Right atrium auricular region (tissue), 2 donors: ENCODE results near the gene ARID5B. TPM values are rescaled to one million over a fixed set of nuclear protein-coding genes. Genes with fewer than 3 reads are reported as not detected.

Source experiments
- DNase-seq: peaks from one replicate; pipeline ENCODE4 v3.0.0-alpha.2; 2019; ENCODE audit warnings: low spot score
- H3K27ac ChIP-seq, 2 donors: fragments of 200-600 bp; sonication (generic); 1 replicate in 1 of 2; 2 replicates in 1 of 2; pipeline ENCODE4 v1.5.1; 2016 to 2019
- H3K27me3 ChIP-seq, 2 donors: fragments of 200-600 bp; sonication (generic); one replicate each; pipeline versions ENCODE4 v1.5.1 to v1.6.0; 2017 to 2019
- H3K36me3 ChIP-seq: fragments of 200-600 bp; sonication (generic); one replicate; pipeline ENCODE4 v1.5.1; 2016
- H3K4me1 ChIP-seq, 2 donors: fragments of 200-600 bp; sonication (generic); one replicate each; pipeline versions ENCODE4 v1.5.1 to v1.6.0; 2017 to 2019
- H3K4me3 ChIP-seq, 2 donors: fragments of 200-600 bp; sonication (generic); 1 replicate in 1 of 2; 2 replicates in 1 of 2; pipeline ENCODE4 v1.5.1; 2017 to 2019; ENCODE audit warnings: mild to moderate bottlenecking in 1 of 2, moderate library complexity in 1 of 2
- H3K9me3 ChIP-seq, 2 donors: fragments of 200-600 bp; sonication (generic); one replicate each; pipeline ENCODE4 v1.5.1; 2019
- total RNA-seq, 2 donors: library from RNA; depleted of rRNA; stranded (reverse); fragments of >200 nt; gene quantifications; one replicate each; pipeline ENCODE4 v1.1.0, GENCODE V29; 2016
- TF ChIP-seq, protein P1 (sequence below), 2 donors: fragments of 200-600 bp; sonication (generic); IDR thresholded peaks; one replicate each; pipeline ENCODE4 v1.5.1; 2019; ENCODE audit warnings: antibody characterized with exemption in 2 of 2

Gene ARID5B
- total RNA-seq, 2 donors from 2014 or later, result 37.9 to 53.4 TPM

- H3K36me3 ChIP-seq, result no peaks in the 10 kb centered on the region
- no peaks in the 10 kb centered on the region for H3K27me3 ChIP-seq
- no peak overlapping the region for H3K4me3 ChIP-seq
- H3K27ac ChIP-seq, result no peak overlapping the region
- no peak for DNase-seq
- H3K9me3 ChIP-seq, result no peaks in the 10 kb centered on the region
- TF ChIP-seq, protein P1, sequence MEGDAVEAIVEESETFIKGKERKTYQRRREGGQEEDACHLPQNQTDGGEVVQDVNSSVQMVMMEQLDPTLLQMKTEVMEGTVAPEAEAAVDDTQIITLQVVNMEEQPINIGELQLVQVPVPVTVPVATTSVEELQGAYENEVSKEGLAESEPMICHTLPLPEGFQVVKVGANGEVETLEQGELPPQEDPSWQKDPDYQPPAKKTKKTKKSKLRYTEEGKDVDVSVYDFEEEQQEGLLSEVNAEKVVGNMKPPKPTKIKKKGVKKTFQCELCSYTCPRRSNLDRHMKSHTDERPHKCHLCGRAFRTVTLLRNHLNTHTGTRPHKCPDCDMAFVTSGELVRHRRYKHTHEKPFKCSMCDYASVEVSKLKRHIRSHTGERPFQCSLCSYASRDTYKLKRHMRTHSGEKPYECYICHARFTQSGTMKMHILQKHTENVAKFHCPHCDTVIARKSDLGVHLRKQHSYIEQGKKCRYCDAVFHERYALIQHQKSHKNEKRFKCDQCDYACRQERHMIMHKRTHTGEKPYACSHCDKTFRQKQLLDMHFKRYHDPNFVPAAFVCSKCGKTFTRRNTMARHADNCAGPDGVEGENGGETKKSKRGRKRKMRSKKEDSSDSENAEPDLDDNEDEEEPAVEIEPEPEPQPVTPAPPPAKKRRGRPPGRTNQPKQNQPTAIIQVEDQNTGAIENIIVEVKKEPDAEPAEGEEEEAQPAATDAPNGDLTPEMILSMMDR (IDR thresholded peaks at IDR 0.05), result no peak
- peaks cover 0 to 10% of the 10 kb centered on the region in 2 donors for H3K4me1 ChIP-seq
Measured at GRCh38 chr10:61962971-61963370, 61.5 kb downstream of the ARID5B start.

- Histone ChIP-seq H3K4me1 (peaks cover 0 to 10% of the 10 kb centered on the region in 2 donors), H3K27ac (no peak overlapping the region), H3K4me3 (no peak overlapping the region), H3K9me3 (no peaks in the 10 kb centered on the region), H3K27me3 (no peaks in the 10 kb centered on the region), H3K36me3 (no peaks in the 10 kb centered on the region)
- DNase-seq, result no peak
- TF ChIP-seq, protein P1 (IDR thresholded peaks at IDR 0.05), result no peak
Measured at GRCh38 chr10:61963669-61964058, 62.2 kb downstream of the ARID5B start.

- H3K9me3 ChIP-seq, result no peaks in the 10 kb centered on the region
- H3K4me1 ChIP-seq, result peaks cover 0 to 10% of the 10 kb centered on the region in 2 donors
- H3K27me3 ChIP-seq, result no peaks in the 10 kb centered on the region
- no peak overlapping the region for H3K27ac ChIP-seq
- TF ChIP-seq, protein P1 (IDR thresholded peaks at IDR 0.05), result no peak
- no peak for DNase-seq
- no peaks in the 10 kb centered on the region for H3K36me3 ChIP-seq
- H3K4me3 ChIP-seq, result no peak overlapping the region
Measured at GRCh38 chr10:61964059-61964709, 62.7 kb downstream of the ARID5B start.

DNA sequence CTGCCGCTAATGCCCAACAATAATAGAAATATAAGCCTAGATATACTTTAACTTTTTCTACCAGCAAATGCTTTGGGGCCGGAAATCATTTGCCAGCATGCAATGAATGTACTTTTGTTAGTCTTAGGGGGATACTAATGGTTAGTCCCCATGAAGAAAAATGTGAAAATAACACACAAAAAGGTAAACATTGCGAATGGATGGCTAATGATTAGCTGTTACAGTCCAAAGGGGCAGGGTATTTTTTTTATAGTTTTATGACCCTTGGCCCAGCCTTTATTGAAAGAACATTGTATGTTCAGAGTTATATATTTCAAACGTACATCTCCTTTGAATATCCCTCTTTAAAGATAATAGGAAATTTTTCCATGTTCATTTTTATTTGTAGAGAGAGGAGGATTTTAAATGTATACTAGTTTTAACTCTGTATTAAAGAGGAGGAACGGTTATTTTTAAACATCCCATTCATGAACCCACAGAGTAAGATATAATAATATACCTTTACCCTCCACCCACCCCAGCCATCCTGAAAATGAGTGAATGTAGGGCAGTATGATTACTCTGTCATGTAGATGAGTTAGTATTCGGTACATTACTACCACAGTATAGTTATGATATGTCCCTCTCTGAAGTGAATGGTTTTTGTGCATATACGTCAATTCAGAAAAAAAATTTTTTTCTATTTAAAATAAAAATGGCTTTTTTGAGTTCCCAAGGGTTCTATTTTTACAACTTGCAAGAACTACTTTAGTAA is 63.6 kb downstream of the ARID5B start:
- Histone ChIP-seq H3K27ac (no peak overlapping the region), H3K4me3 (no peak overlapping the region), H3K9me3 (no peaks in the 10 kb centered on the region), H3K4me1 (peaks cover 0 to 11% of the 10 kb centered on the region in 2 donors), H3K27me3 (no peaks in the 10 kb centered on the region), H3K36me3 (no peaks in the 10 kb centered on the region)
- TF ChIP-seq, protein P1 (IDR thresholded peaks at IDR 0.05), result no peak
- DNase-seq, result no peak

- Histone ChIP-seq H3K27me3 (no peaks in the 10 kb centered on the region), H3K4me1 (peaks cover 0 to 16% of the 10 kb centered on the region in 2 donors), H3K36me3 (no peaks in the 10 kb centered on the region), H3K4me3 (no peak overlapping the region), H3K27ac (no peak overlapping the region), H3K9me3 (no peaks in the 10 kb centered on the region)
- TF ChIP-seq, protein P1 (IDR thresholded peaks at IDR 0.05), result no peak
- no peak for DNase-seq
Measured at GRCh38 chr10:61965703-61966395, 64.3 kb downstream of the ARID5B start.
